ENCODE results near the gene BRI3. TPM values are rescaled to one million over a fixed set of nuclear protein-coding genes. Genes with fewer than 3 reads are reported as not detected.

Gene BRI3
- total and polyA plus RNA-seq, 2 of the 13 experiments (the other 11 are each of a cell fraction or from before 2014, with no cell fraction given), result 54.0 to 103 TPM

- TF ChIP-seq FOXP4 (CRISPR knock-in tag; IDR thresholded peaks at IDR 0.05), result peak; percentile 91
- no peak for TF ChIP-seq PLRG1 (conservative IDR thresholded peaks at IDR 0.05)
- TF ChIP-seq, protein P1, sequence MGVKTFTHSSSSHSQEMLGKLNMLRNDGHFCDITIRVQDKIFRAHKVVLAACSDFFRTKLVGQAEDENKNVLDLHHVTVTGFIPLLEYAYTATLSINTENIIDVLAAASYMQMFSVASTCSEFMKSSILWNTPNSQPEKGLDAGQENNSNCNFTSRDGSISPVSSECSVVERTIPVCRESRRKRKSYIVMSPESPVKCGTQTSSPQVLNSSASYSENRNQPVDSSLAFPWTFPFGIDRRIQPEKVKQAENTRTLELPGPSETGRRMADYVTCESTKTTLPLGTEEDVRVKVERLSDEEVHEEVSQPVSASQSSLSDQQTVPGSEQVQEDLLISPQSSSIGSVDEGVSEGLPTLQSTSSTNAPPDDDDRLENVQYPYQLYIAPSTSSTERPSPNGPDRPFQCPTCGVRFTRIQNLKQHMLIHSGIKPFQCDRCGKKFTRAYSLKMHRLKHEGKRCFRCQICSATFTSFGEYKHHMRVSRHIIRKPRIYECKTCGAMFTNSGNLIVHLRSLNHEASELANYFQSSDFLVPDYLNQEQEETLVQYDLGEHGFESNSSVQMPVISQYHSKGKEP (CRISPR knock-in tag; IDR thresholded peaks at IDR 0.05), result no peak
- peak in 1 of 2 experiments; percentile 80; a peak in 1 of 4 replicates for TF ChIP-seq NR2F1 (CRISPR knock-in tag; IDR thresholded peaks at IDR 0.05)
- TF ChIP-seq ZNF274 (CRISPR knock-in tag; IDR thresholded peaks at IDR 0.05), result no peak
- peak; percentile 68; the same call in 1 of the 2 replicates for TF ChIP-seq ZNF331 (CRISPR knock-in tag; IDR thresholded peaks at IDR 0.05)
- TF ChIP-seq LCORL (IDR thresholded peaks at IDR 0.05), result no peak
- TF ChIP-seq LCORL (CRISPR knock-in tag; IDR thresholded peaks at IDR 0.05), result peak; percentile 89
- no peak for TF ChIP-seq HIVEP1 (CRISPR knock-in tag; IDR thresholded peaks at IDR 0.05)
- TF ChIP-seq MXD1 (CRISPR knock-in tag; IDR thresholded peaks at IDR 0.05), result no peak
- peak; percentile 72; the same call in 1 of the 2 replicates for TF ChIP-seq HNF1B (CRISPR knock-in tag; IDR thresholded peaks at IDR 0.05)
- TF ChIP-seq JUN (CRISPR knock-in tag; IDR thresholded peaks at IDR 0.05), result no peak
- TF ChIP-seq MEIS1 (CRISPR knock-in tag; IDR thresholded peaks at IDR 0.05; ENCODE audit: borderline replicate concordance), result peak; percentile 82; the same call in 1 of the 2 replicates
- no peak for TF ChIP-seq ATF7 (IDR thresholded peaks at IDR 0.05)
- no peak for TF ChIP-seq ATF7 (CRISPR knock-in tag; IDR thresholded peaks at IDR 0.05)
- no peak for TF ChIP-seq SRY (CRISPR knock-in tag; IDR thresholded peaks at IDR 0.05)
- TF ChIP-seq, protein P2, sequence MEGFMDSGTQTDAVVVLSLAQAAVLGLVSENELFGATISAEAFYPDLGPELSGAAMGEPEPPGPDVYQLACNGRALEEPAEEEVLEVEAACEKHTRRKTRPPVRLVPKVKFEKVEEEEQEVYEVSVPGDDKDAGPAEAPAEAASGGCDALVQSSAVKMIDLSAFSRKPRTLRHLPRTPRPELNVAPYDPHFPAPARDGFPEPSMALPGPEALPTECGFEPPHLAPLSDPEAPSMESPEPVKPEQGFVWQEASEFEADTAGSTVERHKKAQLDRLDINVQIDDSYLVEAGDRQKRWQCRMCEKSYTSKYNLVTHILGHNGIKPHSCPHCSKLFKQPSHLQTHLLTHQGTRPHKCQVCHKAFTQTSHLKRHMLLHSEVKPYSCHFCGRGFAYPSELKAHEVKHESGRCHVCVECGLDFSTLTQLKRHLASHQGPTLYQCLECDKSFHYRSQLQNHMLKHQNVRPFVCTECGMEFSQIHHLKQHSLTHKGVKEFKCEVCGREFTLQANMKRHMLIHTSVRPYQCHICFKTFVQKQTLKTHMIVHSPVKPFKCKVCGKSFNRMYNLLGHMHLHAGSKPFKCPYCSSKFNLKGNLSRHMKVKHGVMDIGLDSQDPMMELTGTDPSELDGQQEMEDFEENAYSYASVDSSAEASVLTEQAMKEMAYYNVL (CRISPR knock-in tag; IDR thresholded peaks at IDR 0.05; ENCODE audit: borderline replicate concordance), result peak; percentile 50; the same call in 1 of the 2 replicates
- TF ChIP-seq ZNF792 (CRISPR knock-in tag; IDR thresholded peaks at IDR 0.05), result peak; percentile 45; the same call in 1 of the 2 replicates
- peak; percentile 84; the same call in 1 of the 2 replicates for TF ChIP-seq MIER3 (CRISPR knock-in tag; IDR thresholded peaks at IDR 0.05; ENCODE audit: borderline replicate concordance)
- no peak for TF ChIP-seq HNRNPH1 (optimal IDR thresholded peaks at IDR 0.05; ENCODE audit: low read depth, low read length)
- TF ChIP-seq ZNF225 (CRISPR knock-in tag; IDR thresholded peaks at IDR 0.05), result no peak
- TF ChIP-seq ZNF724P (CRISPR knock-in tag; IDR thresholded peaks at IDR 0.05; ENCODE audit: borderline replicate concordance), result peak; percentile 50; the same call in 1 of the 2 replicates
- peak; percentile 36; the same call in 1 of the 2 replicates for TF ChIP-seq GATAD1 (CRISPR knock-in tag; IDR thresholded peaks at IDR 0.05)
Measured at GRCh38 chr7:98300595-98301372, 19.3 kb downstream of the BRI3 start (continued).
